OCI-LY1 (cell line): ENCODE data around the gene PTPN23.
"Not testable (repeated sequence)": the region's sequence is repeated elsewhere in the genome, so short reads cannot be mapped to it uniquely, and the experiment has no call there.

Source experiments
- H2AFZ ChIP-seq: fragments of 200-600 bp; sonication (generic), shearing (Covaris generic); 2 replicates; pipeline ENCODE4 v1.6.0; 2014; ENCODE audit warnings: antibody characterized with exemption, mild to moderate bottlenecking, low read length
- H3F3A ChIP-seq: fragments of 200-600 bp; sonication (generic), shearing (Covaris generic); 2 replicates; pipeline ENCODE4 v1.6.0; 2014; ENCODE audit warnings: mild to moderate bottlenecking, antibody characterized with exemption, low read length, moderate library complexity; ENCODE audit not compliant: insufficient read depth
- H3K27ac ChIP-seq: fragments of 200-600 bp; sonication (generic); 2 replicates; pipeline ENCODE4 v1.5.1; 2014; ENCODE audit warnings: low read length, mixed run types, mild to moderate bottlenecking, low read depth; ENCODE audit not compliant: poor library complexity, severe bottlenecking
- H3K27me3 ChIP-seq: fragments of 200-600 bp; sonication (generic); 2 replicates; pipeline ENCODE4 v1.6.0; 2014; ENCODE audit warnings: antibody characterized with exemption, mild to moderate bottlenecking, low read length, moderate library complexity; ENCODE audit not compliant: insufficient read depth
- H3K36me3 ChIP-seq: fragments of 200-600 bp; sonication (generic); 2 replicates; pipeline ENCODE4 v1.6.1; 2014; ENCODE audit warnings: mild to moderate bottlenecking, antibody characterized with exemption, low read length, moderate library complexity, mixed read lengths; ENCODE audit not compliant: insufficient read depth
- H3K4me1 ChIP-seq: fragments of 200-600 bp; sonication (generic); 2 replicates; pipeline ENCODE4 v1.5.1; 2014; ENCODE audit warnings: mild to moderate bottlenecking, low read length, moderate library complexity; ENCODE audit not compliant: insufficient read depth, severe bottlenecking
- H3K4me2 ChIP-seq: fragments of 200-600 bp; sonication (generic), shearing (Covaris generic); 2 replicates; pipeline ENCODE4 v1.6.1; 2014; ENCODE audit warnings: low read length
- H3K4me3 ChIP-seq: fragments of 200-600 bp; sonication (generic); 2 replicates; pipeline ENCODE4 v1.5.1; 2014; ENCODE audit warnings: low read length, low read depth, mild to moderate bottlenecking, mixed read lengths; ENCODE audit not compliant: poor library complexity, severe bottlenecking
- H3K79me2 ChIP-seq: fragments of 200-600 bp; shearing (Covaris generic); 2 replicates; pipeline ENCODE4 v1.6.1; 2016; ENCODE audit warnings: mixed run types, low read length, mixed read lengths; ENCODE audit not compliant: insufficient read depth
- H3K9ac ChIP-seq: fragments of 200-600 bp; sonication (generic), shearing (Covaris generic); 2 replicates; pipeline ENCODE4 v1.6.1; 2014; ENCODE audit warnings: mild to moderate bottlenecking, low read length, mixed read lengths
- H3K9me2 ChIP-seq: fragments of 200-600 bp; sonication (generic), shearing (Covaris generic); 2 replicates; pipeline ENCODE4 v1.6.1; 2014; ENCODE audit warnings: low read depth, mild to moderate bottlenecking, low read length, mixed read lengths
- H3K9me3 ChIP-seq: fragments of 200-600 bp; shearing (Covaris generic); 2 replicates; pipeline ENCODE4 v1.6.1; 2014; ENCODE audit warnings: low read length, mixed read lengths
- H4K20me1 ChIP-seq: fragments of 200-600 bp; sonication (generic), shearing (Covaris generic); 2 replicates; pipeline ENCODE4 v1.6.0; 2016; ENCODE audit warnings: mild to moderate bottlenecking, low read length; ENCODE audit not compliant: insufficient read depth
- EZH2 ChIP-seq: fragments of 200-600 bp; sonication (generic), shearing (Covaris generic); IDR thresholded peaks from 2 replicates; pipeline ENCODE4 v1.8.0; 2017; ENCODE audit warnings: borderline replicate concordance, mixed run types, mild to moderate bottlenecking, antibody characterized with exemption, low read length, moderate library complexity, mixed read lengths
- TF ChIP-seq, protein P1 (sequence below): fragments of 200-600 bp; sonication (generic), shearing (Covaris generic); IDR thresholded peaks from 2 replicates; pipeline ENCODE4 v1.5.1; 2017; ENCODE audit warnings: mild to moderate bottlenecking, antibody characterized with exemption, low read length, moderate library complexity, mixed read lengths

Gene PTPN23

DNA sequence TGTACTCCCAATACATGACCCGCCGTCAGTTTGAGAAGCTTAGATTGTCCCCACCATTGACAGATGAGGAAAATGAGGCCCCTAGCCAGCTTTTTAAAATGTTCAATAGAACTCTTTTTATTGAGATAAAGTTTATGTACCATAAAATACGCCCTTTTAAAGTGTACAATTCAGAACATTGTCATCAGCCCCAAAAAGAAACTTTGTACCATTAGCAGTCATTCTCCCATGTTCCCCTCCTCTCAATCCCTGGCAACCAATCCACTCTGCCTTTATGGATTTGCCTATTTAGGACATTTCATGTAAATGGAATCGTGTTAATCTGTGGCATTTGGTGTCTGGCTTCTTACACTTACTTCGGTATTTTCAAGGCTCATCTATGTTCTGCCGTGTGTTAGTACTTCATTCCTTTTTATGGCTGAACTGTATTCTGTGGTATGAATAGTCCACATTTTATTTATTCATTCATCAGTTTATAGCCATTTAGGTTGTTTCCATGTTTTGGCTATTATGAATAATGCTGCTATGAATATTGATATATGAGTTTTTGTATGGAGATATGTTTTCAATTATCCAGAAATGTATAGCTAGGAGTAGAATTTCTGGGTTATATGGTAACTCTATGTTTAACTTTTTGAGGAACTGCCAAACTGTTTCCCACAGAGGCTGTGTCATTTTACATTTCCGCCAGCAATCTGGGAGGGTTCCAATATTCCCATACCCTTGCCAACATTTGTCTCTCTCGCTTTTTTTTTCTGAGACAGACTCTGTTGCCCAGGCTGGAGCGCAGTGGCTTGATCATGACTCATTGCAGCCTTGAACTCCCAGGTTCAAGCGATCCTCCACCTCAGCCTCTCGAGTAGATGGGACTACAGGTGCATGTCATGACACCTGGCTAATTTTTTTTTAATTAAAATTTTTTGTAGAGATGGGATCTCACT, 15.3 kb upstream of the PTPN23 start:
- no peaks in the 10 kb centered on the region for H4K20me1 ChIP-seq
- H2AFZ ChIP-seq: no peak overlapping the region
- no peak overlapping the region for H3K4me2 ChIP-seq
- no peak overlapping the region for H3K27ac ChIP-seq
- H3K79me2 ChIP-seq: no peaks in the 10 kb centered on the region
- no peaks in the 10 kb centered on the region for H3K36me3 ChIP-seq
- no peaks in the 10 kb centered on the region for H3K27me3 ChIP-seq
- peaks cover 8% of the 10 kb centered on the region for H3K4me1 ChIP-seq
- H3K9ac ChIP-seq: no peak overlapping the region
- H3K9me2 ChIP-seq: no peaks in the 10 kb centered on the region
- TF ChIP-seq, protein P1, sequence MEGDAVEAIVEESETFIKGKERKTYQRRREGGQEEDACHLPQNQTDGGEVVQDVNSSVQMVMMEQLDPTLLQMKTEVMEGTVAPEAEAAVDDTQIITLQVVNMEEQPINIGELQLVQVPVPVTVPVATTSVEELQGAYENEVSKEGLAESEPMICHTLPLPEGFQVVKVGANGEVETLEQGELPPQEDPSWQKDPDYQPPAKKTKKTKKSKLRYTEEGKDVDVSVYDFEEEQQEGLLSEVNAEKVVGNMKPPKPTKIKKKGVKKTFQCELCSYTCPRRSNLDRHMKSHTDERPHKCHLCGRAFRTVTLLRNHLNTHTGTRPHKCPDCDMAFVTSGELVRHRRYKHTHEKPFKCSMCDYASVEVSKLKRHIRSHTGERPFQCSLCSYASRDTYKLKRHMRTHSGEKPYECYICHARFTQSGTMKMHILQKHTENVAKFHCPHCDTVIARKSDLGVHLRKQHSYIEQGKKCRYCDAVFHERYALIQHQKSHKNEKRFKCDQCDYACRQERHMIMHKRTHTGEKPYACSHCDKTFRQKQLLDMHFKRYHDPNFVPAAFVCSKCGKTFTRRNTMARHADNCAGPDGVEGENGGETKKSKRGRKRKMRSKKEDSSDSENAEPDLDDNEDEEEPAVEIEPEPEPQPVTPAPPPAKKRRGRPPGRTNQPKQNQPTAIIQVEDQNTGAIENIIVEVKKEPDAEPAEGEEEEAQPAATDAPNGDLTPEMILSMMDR: no peak
- TF ChIP-seq EZH2: no peak
- no peaks in the 10 kb centered on the region for H3K9me3 ChIP-seq
- no peak overlapping the region for H3K4me3 ChIP-seq
- no peaks in the 10 kb centered on the region for H3F3A ChIP-seq

DNA sequence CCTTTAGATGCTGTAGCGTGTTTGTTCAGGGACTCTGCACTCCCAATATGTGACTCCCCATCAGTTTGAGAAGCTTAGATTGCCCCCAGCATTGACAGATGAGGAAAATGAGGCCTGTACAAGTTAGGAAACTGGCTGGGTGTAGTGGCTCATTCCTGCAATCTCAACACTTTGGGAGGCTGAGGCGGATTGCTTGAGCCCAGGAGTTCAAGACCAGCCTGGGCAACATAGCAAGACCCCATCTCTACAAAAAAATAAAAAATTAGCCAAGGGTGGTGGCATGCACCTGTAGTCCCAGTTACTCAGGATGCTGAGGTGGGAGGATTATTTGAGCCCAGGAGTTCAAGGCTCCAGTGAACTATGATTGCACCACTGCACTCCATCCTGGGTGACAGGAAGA, 14.0 kb upstream of the PTPN23 start:
- Histone ChIP-seq H3K4me2 (no peak overlapping the region), H3K79me2 (no peaks in the 10 kb centered on the region), H3K36me3 (no peaks in the 10 kb centered on the region), H3K9ac (no peak overlapping the region), H3K9me3 (no peaks in the 10 kb centered on the region), H3K9me2 (no peaks in the 10 kb centered on the region), H3K4me1 (peaks cover 8% of the 10 kb centered on the region), H4K20me1 (no peaks in the 10 kb centered on the region), H3K27ac (no peak overlapping the region), H3K4me3 (no peak overlapping the region), H3F3A (no peaks in the 10 kb centered on the region), H3K27me3 (no peaks in the 10 kb centered on the region), H2AFZ (no peak overlapping the region)
- no peak for TF ChIP-seq EZH2
- TF ChIP-seq, protein P1: no peak

DNA sequence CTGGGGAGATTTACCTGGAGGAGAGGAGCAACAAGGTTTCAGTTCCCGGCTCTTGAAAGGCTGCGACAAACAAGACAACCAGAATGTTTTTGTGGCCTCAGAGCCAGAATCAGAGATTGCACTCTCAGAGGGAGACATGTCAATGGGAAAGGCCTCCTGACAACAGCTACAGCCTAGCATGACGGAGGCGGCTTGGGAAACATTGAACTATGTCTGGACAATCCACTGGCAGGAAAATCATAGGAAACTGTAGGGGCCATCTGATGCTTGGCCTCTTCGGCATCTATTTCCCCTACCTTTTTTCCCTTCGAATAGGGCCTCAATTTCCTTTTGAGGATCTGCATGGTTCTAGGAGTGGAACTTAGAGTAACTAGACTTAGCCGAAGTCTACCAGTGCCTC, 13.2 kb upstream of the PTPN23 start:
- H3K4me2 ChIP-seq: no peak overlapping the region
- no peaks in the 10 kb centered on the region for H3K9me3 ChIP-seq
- no peaks in the 10 kb centered on the region for H4K20me1 ChIP-seq
- TF ChIP-seq, protein P1: no peak
- no peak for TF ChIP-seq EZH2
- no peak overlapping the region for H3K9ac ChIP-seq
- H2AFZ ChIP-seq: no peak overlapping the region
- no peaks in the 10 kb centered on the region for H3K79me2 ChIP-seq
- H3K4me3 ChIP-seq: no peak overlapping the region
- H3K27me3 ChIP-seq: no peaks in the 10 kb centered on the region
- H3F3A ChIP-seq: no peaks in the 10 kb centered on the region
- no peaks in the 10 kb centered on the region for H3K36me3 ChIP-seq
- no peaks in the 10 kb centered on the region for H3K9me2 ChIP-seq
- peaks cover 3% of the 10 kb centered on the region for H3K4me1 ChIP-seq
- no peak overlapping the region for H3K27ac ChIP-seq

DNA sequence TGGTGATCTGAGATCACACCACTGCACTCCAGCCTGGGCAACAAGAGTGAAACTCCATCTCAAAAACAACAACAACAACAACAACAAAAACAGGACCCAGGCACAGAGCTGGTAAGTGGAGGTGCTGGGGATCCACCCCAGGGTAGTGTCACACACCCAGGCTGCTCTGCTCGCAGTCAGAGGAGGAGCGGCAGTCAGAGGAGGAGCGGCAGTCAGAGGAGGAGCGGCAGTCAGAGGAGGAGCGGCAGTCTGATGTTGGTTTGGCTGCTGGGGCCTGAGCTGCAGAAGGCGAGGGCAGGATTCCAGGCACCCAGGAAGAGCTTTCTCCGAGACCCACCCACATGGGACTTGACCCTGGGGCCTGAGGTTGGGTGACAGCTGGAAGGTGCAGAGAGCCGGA, 10.8 kb upstream of the PTPN23 start:
- not testable (repeated sequence) for H3K27me3 ChIP-seq, H3K27ac ChIP-seq, H2AFZ ChIP-seq, H3K9me3 ChIP-seq, H3K9me2 ChIP-seq, H3K4me3 ChIP-seq, H3K4me1 ChIP-seq, H3K4me2 ChIP-seq, H3K36me3 ChIP-seq, H3K79me2 ChIP-seq, H3F3A ChIP-seq, H4K20me1 ChIP-seq, H3K9ac ChIP-seq
